Stimulated activated CD8-positive, alpha-beta memory T cell treated with anti-CD3 and anti-CD28 coated beads, Interleukin-15, amount 100 ng/mL, for 4 hours (primary cell): Measurements from ENCODE around the gene FHIT.
"Not testable (repeated sequence)": the region's sequence is repeated elsewhere in the genome, so short reads cannot be mapped to it uniquely, and the experiment has no call there.

Experiments used
- DNase-seq, 2 donors: peaks; one replicate each; pipeline ENCODE4 v3.0.0-alpha.2; 2020; ENCODE audit warnings: low read depth in 2 of 2

The FHIT gene

DNA sequence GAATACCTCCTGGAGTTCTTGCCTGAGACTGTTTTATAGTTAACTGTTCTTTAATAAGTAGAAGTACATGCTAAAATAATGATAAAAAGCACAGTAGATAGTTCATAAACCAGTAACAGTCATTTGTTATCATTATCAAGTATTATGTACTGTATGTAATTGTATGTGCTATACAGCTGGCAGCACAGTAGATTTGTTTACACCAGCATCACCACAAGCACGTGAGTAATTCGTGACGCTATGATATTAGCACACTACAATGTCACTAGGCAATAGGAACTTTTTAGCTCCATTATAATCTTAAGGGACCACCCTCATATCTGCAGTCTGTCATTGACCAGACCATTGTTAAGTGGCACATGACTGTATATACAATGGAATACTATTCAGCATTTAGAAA lies 534.7 kb downstream of the FHIT start:
- DNase-seq: no peak

DNA sequence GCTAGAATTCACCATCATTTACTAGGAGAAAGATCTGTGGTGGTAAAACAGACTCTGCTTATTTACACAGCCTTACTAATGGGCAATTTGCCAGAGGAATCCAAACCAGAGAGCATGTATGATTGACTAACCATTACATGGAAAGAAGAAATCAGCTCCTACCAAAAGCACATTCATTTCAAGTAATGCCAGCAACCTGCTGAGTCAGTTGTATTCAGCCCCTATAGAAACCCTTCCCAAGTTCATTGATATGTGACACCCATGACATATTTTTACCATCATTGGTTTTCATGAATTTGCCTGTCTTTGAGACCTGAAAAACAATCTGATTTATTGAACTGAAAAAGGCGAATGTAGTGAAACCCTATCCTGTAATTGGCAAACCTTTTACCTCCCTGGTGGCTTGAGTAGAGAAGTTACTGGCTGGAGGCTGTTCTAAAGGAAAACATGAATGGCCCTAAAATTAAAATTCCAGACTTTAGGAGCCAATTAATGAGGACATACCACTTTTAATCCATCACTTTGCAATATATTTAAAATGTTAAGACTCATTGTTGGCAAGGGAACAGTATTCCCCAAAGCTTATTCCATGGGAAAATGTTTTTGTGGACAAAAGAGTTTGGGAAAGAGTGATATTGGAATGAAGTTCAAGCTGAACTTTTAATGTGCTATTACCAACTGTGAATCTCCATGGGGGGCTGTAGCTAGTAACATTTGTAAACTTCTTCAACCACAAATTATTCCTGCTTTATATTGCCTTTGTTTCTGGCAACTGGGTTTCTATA lies 542.9 kb downstream of the FHIT start:
- DNase-seq: no peak

DNA sequence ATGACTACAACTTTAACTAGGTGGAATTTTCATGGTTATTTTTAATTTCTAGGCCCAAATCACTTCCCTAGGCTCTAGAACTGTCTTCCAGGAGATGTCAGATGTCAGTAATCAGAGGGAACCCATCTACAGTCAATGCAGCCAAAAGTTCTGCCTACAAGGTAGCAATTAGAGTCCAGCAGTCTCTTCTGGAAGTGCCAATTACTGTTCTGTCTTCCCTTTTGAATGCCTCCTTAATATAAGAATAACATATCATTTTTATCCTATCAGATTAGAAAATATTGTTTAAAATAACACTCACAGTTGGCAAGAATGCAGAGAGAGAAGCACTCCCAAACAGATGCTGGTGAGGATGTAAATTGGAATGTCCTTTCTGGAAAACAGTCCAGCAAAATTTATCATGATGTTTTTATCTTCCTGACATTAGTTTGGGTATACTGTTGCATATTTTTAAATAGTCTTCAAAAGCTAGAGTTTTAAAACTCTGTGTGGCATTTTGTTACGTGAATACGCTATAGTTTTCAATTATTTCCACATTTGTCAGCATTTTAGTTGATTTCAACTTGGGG lies 543.7 kb downstream of the FHIT start:
- DNase-seq: no peak

DNA sequence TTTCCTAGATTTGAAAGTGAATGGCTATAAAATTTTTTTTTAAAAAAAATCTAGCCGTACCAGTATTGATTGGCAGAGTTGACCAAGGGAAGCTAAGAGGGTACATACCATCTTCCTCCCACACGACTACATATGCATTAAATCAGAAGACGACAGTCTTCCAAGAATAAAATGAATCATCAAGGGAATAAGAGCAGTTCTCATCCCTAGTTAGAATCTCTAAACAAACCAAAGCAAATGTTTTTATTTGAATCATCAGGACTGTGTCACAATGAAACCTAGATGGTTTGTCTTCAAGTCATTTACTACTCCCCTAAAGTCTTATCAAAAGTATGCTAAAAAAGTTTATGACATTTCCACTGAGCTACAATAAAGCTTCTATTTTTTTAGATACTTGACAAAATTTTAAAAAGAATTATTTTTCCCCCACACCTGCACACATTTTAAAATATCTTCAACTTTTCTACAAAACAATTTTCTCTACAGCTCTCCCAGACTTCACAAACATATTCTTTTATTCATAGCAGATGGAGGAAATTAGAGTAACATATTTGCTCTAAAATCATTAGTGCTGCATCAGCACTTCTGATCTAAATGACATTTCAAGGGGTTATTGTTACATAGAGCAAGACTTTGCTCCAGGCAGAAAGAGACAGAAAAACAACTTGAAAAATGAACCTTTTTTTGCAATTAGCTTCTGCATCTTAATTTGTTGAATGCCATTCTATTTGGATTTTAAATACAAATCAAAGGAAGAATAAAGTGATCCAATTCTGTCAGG lies 547.1 kb downstream of the FHIT start:
- no peak for DNase-seq

DNA sequence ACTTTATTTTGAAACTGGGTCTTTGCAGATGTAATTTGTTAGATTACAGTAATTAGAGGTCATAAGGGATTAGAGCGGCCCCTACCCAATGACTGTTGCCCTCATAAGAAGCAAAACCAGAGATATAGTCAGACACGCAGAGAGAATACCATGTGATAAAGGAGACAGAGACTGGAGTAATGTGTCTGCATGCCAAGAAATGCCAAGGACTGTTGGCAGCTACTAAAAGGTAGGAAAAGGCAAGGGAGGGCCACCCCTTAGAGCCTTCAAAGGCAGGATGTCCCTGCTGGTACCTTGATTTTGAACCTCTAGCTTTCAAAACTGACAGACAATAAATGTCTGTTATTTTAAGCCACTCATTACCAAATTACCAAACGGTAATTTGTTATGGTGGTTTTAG lies 548.2 kb downstream of the FHIT start:
- DNase-seq: no peak

DNA sequence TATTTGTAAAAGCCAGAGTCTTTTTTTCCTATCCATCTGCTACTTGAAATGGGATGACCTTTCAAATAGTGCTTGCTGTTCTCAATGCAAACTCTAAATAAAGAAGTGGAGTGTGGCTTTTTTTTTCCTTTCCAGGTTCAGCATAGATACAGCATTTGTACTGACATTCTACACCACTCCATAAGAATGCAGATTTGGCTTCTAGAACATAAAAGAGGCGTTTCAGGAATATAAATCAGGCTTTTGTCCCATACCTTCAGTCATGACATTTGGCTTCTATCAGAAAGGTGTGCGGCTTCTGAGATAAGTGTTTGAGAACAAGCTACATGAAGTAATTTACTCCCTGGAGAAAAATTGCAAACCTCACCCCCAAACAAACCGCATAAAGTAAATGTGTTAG lies 553.1 kb downstream of the FHIT start:
- no peak for DNase-seq

DNA sequence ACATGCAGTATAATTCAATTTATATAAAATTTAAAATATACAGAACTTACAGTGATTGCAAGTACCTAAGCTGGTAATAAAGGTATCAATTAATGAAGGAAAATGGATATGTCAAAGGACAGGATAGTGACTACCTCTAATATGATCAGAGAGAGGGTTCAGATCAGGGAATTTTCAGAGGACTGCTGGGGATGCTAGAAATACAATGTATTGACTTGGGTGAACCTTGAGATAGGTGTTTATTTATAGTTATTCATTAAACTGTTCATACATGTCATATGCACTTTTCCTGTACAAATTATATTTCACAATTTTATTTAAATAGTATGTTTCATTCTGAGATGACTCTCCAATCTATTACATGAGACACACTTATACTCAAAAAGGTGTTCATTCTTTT lies 554.1 kb downstream of the FHIT start:
- DNase-seq: no peak

DNA sequence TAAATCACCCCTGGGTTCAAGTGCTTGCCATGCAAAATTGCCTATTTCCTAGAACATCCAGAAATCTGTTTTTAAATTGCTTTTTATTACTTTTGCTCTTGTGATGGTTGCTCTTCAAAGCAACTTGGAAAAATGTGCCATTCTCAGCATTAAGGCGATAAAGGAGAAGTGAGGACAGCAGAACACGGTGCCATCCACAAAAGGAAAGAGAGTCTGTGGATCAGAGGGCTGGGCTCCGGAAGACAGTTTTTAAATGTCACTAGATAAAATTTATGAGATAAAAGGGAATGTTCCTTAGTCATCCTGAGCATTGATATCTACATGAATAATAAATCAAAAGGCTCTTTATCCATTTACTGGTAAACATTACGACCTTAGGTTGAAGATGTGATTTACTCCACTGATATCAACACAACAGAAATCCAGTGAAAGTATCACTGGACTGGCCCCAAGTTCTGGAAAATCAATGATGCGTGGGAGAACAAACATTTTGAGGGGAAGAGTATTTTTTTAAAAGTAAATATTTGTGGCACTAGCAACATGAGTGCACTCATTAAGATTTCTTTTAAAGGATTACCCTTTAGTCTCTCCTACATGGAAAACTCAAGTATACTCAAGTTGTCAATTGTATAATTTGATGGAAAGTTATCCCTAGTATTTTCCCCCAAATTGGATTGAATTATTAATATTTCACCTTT lies 554.7 kb downstream of the FHIT start:
- DNase-seq: no peak

DNA sequence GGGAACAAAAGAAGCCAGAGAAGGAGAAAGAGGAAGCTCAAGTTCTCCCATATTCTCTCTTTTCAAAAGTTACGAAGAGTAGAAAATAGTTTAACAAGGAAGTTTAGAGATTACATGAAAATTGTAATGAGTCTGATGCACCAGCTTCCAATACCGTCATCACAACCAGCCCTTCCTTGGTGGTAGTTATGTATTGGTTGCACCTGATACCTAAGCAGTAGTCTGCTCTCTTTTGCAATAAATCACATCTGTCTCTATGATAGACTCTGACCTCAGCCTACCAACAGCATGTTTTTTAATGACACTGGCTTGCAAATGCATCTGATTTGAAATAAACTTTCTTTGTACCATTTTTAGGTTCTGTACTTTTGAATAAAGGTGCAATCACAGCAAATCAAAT lies 575.8 kb downstream of the FHIT start:
- DNase-seq: no peak

DNA sequence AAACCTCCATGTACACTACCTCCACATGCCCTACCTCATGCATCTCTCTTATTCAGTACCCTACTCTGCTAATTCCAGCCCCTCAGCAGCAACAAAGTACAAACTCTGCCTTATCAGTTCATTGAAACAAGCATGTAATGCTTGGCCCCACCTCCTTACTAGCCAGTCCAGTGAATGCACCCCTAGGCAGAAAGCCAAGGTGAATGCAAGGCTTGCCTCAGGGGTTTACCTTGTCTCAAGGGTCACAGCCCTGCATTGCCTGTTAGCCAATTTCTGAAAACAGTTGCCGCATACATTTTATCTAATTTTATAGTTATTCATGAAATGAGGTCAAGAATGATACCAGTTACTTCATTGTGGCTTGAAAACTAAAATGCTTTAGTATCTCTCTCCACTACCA lies 576.4 kb downstream of the FHIT start:
- DNase-seq: no peak

DNA sequence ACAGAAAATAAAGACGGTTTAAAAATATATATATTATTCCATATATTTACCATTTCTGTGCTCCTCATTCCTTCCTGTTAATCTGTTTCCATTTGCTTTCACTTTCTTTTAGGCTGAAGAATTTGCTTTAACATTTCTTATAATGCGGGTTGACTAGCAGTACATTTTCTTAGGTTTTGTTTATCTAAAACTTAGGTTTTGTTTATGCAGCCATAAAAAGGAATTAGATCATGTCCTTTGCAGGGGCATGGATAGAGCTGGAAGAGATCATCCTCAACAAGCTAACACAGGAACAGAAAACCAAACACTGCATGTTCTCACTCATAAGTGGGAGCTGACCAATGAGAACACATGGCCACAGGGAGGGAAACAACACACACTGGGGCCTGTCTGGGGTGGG lies 578.1 kb downstream of the FHIT start:
- no peak for DNase-seq

DNA sequence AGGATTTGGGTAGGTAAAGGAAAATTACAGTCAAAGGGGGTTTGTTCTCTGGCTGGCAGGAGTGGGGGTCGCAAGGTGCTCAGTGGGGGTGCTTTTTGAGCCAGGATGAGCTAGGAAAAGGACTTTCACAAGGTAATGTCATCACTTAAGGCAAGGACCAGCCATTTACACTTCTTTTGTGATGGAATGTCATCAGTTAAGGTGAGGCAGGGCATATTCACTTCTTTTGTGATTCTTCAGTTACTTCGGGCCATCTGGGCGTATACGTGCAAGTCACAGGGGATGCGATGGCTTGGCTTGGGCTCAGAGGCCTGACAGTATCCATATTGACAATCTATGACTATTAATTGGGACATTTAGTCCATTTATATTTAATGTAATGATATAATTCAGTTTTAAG lies 578.9 kb downstream of the FHIT start:
- not testable (repeated sequence) for DNase-seq

DNA sequence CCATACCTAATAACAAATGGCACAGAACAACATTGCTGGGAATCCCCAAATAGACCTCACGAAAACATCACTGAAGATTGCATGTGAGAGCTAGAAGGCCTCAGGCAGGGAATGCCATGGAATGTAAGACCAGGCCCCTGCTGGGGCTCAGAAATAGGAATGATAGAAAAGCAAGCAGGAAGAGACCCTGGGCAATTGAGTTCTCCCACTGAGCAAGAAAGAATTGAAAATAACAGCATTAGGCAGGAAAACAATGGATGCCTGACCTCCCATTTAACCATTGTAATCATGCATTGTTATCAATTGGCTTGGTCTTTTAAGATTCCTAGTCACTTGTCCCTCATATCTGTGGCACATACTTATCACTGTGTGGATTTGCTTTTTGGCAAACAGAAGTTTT lies 581.6 kb downstream of the FHIT start:
- DNase-seq: no peak

DNA sequence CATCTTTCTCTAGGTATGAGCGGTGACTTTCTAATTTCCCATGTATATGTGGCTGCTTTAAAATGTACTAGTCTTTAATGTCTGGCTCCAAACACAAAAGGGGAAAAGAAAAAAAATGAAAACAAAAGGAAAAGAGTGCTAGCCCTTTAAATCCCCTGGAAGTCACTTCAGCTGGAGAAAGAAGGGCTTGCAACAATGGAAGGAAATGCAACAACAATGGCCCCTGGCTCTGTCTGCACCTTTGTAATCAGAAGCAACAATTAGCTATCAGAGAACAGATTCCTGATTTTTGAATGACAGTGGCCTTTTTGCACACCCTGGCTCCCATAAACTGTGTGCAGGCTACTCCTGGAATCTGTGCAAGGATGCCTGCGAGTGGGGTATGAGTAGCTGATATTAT lies 591.2 kb downstream of the FHIT start:
- DNase-seq: no peak

DNA sequence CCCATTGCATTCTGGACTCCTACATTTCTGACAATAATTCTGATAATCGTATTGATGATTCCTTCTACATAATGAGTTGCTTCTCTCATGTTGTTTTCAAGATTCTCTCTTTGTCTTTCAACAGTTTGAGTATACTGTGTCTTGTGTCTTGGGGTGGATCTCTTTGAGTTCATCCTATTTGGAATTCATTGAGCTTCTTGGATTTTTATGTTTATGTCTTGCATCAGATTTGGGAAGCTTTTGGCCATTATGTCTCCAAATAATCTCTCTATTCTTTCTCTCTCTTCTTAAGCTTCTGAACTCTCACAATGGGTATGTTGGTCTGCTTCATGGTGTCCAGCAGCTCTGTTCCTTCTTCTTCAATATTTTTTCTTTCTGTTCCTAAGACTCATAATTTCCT lies 592.2 kb downstream of the FHIT start:
- DNase-seq: no peak

DNA sequence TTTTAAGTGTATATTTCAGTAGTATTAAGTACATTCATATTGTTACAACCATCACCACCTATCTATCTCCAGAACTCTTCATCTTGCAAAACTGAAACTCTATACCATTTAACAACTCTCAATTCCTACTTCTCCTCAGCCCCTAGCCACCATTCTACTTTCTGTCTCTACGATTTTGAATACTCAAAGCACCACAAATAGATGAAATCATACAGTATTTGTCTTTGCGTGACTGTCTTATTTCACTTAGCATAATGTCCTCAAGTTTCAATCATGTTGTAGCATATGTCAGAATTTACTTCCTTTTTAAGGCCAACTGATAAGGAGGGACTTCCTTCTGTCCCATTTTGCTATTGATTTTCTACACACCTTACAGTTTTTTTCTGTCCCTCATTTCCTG lies 593.3 kb downstream of the FHIT start:
- no peak for DNase-seq

DNA sequence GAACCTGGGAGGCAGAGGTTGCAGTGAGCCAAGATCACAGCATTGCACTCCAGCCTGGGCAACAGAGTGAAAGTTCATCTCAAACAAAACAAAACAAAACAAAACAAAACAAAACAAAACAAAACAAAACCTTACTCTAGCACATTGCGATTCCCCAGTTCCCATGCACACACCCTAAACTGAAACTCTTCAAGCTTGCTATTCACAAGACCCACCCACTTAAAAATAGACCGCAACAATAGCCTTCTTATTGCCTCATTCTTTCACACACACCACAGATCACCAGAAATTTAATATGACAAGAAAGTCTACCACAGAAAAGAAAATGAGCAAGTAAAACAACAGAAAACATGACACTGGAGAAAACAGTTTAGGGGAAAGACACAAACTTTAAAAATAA lies 598.4 kb downstream of the FHIT start:
- DNase-seq: no peak

DNA sequence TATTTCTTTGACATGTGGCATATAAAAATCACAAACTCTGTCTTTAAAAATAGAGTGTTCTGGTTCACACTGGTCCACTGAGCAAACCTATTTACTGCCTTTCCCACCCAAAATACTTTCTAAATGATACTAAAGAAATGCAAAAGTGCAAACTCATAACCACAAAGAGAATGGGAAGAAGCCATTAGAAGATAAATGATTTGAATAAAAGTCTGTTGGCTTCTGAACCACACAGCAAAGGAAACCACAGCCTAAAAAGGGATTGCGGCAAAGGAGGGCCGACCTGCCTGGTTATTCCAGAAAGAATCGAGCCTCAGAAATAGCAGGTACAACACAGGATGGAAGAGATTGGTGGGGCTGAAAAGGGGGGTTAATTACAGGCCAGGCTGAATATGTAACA lies 599.5 kb downstream of the FHIT start:
- DNase-seq: no peak

DNA sequence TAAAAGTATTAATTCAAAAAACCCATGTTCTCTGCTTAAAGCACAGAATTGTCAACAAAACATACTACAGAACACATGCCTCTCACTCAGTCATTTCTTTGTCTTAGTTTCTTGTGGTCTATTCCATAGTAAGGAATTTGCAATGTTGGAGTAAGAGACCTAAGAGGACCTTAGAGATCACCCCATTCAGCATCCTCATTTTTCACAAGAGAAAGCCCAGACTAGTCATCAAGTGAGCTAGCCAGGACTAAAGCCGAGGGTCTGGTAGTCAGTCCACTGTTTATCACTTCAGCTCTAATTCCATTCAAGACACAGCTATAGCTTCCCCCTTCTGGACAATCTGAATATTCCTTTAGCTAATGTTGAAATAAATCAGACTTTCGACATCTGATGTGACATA lies 601.1 kb downstream of the FHIT start:
- no peak for DNase-seq

DNA sequence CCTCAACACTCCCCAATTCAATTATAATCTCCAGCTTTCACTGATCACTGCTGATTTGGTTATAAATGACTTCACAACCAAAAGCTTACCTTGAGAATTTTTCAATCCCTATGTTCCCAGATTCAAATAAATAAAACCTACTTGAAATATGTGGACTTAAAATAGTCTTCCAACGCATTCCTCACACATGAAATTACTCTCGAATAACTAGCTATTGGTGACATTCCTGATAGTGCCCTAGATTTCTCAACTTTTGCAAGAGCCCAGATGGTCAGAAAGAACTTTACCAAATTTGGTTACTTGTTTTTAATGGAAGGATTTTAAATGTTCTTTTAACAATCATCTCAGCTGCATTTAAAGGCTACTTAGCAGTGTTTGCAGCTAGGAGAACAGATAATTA lies 605.5 kb downstream of the FHIT start:
- DNase-seq: no peak

DNA sequence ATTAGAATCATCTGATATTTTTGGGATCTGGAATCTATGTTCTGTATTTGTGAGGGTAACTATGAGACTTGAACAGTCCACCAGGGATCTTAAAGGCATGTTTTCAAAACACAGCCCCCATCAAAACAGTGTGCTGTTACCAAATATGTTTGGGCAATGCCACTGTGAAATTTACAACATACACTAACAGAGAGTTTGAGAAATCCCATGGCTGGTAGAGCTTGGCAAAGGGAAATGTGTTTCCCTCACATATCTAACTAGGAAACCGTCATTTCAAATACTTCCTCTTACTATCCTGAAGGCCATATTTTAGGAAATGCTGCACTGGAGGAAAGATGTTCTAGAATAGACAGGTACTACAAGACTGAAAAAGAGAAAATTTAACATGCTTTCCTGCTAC lies 607.4 kb downstream of the FHIT start:
- no peak for DNase-seq

DNA sequence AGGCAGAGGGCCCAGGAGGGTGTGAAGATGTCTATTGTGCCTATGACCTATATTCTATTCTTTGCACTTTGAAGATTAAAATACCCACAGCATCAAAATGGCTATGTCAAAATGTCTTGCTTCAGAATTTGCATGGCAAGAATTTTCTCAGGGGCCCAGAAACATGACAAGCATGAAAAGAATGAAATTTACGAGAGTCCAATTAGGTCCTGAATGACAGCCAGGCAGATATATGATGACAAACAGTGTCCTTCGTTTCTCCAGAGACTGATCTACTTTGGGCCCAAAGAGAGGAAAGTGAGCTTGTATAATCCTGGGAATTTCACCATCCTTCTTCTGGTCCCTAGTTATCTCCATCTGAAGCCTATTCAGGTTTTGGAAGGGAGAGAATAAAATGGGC lies 609.9 kb downstream of the FHIT start:
- DNase-seq: no peak

DNA sequence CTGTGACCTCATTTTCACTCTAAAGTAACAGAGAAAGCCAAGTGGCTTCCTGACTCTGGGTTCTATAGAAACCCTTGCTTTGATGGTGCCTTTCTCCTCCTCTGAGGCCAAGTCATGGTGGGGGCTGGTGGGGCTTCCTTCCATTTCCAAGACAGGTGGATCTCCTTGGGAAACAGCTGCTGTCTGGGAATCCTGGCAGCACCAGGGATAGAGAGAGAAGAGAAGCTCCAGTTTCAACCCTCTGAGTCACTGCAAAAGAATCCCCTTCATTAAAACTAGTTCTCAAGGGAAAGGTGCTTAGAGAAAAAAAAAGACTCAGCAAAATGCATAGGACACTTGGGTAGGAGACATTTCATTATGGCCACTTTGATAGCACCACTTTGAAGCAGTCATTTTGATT lies 614.4 kb downstream of the FHIT start:
- DNase-seq: no peak
